NCI-H1436 treated with DMSO at 0.1 percent for 48 hours (cell line): ENCODE results near the gene PPFIBP2.

Experiments used
- DNase-seq: peaks from one replicate; lab custom pipeline; 2025; lab: John Stamatoyannopoulos, UW

PPFIBP2 gene

DNA sequence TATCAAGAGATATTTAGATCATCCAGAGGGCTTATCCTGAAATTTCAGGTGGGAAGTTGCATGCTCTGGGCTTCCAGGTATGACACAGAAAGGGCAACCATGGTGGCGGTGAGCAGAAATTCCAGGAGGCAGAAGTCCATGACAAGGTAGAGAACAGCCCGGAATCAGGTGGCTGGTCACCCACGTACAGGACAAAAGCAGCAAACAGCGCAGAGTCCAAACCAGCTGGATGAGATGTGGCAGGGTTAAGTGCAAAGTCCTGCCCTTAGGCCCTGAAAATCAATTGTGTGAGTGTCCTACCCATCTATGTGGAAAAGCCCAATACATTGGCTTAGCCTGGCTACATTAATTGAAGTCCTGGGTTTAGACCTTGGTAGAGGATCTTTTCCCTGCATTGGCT is 11.6 kb downstream of the PPFIBP2 start:
- DNase-seq, result no peak

DNA sequence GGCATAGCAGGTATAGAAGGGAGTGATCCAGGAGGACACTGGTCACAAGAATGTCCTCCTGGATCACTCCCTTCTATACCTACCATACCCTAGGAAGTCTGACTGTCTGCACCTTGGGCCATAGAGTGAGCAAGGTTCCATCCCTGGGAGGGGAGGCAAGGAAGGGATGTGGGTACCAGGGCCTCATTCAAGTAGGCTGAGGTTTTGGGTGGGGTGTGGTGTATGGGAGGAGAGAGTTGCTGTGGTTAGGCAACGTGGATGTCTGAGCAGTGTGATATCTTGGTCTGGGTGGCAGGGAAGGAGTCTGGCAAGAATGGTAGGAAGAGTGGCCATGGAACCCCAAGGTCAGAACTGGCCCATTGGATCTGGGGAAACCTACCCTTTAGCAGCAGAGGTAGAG is 13.2 kb downstream of the PPFIBP2 start:
- no peak for DNase-seq

DNA sequence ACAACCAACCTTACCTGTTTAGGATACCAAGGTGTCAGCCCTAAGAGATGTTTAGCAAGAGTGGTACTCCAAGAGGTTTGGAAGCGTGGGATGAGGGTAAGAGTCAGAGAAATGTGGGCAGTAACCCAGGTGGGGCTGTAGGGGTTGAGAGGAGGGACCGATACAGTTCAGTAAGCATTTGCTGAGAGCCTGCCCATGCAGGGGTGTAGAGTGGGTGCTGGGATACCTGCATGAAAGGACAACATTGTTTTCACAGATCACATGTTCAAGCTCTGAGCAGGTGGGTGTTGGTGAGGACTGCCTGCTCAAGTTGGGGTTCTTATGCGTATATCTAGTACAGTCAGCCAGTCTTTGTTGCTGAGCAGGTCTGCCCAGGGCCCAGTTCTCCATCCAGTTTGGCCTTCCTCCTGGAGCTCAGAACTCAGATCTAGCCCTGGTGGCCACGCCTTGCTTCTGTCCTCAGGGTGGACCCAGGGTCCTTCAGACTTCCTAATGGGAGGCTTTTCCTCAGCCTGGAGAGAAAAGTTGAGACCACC is 14.8 kb downstream of the PPFIBP2 start:
- DNase-seq, result no peak

DNA sequence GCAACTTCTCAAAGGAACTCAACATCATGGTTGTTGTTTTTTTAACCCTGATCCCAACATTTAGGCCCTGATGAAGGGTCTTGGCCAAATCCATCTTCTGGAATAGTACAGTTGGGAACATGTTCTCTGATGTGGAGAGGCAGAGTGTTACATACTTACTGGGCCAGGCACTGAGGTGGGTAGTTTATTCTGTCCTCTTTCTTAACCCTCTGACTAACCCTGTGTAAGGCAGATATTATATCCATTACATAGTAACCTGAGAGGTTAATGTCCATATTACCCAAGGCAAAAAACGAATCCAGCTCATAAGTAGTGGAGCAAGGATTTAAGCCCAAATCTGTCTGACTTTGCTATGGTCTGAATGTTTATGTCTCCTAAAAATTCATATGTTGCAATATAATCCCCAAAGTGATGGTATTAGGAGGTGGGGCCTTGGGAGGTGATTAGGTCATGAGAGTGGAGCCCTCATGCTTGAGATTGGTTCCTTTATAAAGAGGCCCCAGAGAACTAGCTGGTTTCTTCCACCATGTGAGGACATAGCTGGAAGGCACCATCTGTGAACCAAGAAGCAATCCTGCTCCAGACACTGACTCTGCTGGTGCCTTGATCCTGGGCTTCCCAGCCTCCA is 16.3 kb downstream of the PPFIBP2 start:
- no peak for DNase-seq

DNA sequence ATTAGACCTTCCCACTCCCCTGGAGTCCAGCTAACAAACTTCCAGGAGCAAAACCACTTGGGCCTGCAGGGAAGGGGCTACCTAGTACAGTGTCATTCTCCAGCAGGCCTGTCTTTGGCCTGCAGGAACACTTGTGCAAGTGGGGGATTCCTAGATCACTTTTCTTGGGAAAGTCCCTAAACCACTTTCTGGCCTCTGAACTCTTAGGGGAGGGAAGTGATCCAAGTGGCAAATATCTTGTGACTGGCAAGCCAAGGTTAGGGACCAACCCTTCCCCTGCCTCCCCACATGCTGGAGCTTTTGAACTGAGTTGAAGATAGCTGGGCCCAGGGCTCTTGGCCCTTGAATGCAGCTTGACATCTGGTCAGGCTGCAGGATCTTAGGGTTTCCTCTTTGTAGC is 17.2 kb downstream of the PPFIBP2 start:
- DNase-seq, result no peak

DNA sequence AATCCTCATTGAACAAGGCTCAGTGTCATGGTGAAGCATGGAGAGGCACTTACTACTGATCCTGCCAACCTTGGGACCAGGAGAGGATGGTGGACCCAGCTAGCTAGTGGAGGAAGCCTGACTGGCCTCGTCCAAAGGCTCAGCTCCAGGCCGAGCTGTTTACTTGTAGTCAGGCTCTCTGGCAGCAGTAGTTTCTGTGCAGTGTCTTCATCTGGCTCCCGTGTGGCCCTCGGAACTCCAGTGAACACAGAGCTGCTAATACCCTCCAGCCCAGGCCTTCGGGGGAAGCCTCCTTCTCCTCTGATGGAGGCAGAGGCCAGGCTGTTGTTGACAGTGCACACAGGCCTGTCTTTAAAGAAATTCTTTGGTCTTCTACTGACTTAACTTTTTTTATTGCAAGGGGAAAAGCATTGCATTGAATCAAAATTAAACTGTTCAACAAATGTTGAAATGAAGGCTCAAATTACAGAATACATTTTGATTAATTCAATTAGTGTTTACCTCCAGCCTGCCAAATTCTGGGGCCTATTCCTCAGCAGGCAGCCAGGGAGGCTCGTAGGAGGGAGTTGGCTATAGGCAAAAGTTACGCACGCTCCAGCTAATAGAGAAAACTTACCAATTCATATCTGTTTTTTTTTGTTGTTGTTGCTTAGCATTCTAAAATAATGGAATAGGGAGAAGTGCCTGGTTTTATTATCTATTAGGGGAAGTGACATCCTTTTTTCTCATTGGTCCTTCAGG is 18.8 kb downstream of the PPFIBP2 start:
- no peak for DNase-seq

DNA sequence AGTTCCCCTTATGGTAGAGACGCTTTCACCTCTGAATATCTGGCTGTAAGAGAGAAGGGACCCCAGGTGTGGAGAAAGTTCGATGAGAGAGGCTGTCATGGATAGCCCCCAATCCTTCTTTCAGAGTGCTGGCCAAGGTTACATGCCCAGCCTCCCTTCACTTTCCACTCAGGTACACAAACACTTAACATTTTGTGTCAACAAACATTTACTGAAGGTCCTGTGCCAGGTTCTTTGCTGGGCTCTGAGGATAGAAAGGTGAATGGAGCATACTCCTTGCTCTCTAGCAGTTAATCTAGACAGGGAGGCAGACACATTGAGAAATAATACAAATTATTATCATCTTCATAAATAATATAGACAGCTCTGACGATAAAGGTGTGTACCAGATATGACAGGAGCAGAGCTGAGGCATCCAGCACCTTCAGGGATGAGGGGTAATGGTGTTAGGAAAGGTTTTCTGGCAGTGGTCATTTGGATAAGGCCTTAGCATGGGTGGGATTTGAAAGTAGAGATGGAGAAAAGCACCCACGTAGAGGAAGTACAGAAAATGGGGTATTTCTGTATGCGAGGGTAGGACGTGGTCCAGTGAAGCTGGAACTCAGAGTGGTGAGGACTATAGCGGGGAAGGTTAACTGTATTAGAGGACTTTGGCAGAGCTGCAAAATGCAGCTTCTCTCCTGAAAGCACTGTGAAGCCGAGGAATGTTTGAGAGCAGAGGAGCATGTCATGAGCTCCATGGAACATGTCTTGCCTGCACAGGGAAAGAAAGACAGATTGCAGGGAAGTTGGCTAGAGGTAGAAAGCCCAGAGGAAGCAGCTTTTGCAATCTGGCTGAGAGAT is 19.6 kb downstream of the PPFIBP2 start:
- no peak for DNase-seq

DNA sequence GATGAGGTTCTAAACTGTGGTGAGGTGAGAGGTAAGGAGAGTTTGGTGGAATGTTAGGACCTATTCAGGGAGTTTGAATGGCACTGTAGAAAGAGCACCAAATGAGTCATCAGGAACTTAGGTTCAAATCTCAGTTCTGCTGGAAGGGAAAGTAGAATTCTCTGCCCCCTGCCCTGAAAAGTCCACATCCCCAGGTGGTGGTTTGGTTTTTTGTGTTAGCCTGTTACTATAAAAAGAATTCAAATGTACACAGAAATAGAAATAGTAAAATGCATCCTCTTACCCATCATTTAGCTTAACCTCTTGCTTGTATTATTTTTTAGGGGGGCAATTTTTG is 20.2 kb downstream of the PPFIBP2 start:
- DNase-seq, result no peak

DNA sequence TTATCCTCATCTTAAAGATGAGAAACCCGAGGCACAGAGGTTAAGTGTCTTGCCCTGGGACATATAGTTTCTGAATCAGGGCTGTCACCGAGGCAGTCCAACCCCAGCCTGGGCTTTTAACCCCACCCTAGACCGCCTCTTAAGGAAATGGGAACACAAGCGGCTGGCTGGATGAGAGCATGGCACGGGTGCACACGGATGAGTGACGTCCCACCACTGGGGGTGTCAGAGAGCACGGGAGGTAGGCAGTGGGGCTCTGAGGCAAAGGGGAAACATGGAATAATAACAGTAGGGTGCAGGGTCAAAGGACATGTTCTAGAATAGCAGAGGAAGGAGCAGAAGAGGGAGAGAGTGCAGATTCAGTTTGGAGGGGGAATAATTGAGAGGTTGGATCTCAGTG is 22.3 kb downstream of the PPFIBP2 start:
- DNase-seq, result no peak

DNA sequence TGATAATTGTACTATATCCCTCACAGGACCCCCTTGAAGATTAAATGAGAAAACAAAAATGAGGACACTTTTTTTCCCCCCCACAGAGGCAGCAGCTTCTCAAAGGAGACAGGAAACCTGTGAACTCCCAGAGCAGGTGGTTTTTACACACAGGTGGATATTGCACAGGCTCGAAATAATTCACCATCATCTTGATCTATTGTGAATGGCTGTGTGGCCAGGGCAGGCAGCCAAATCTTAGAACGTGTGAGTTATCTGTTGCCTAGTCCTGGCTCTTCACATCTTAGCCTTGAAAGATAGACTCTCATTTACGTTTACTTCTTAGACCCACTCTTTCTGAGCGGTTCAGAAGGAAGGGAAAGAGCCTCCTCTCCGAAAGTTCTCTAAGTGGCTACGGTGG is 23.5 kb downstream of the PPFIBP2 start:
- no peak for DNase-seq

DNA sequence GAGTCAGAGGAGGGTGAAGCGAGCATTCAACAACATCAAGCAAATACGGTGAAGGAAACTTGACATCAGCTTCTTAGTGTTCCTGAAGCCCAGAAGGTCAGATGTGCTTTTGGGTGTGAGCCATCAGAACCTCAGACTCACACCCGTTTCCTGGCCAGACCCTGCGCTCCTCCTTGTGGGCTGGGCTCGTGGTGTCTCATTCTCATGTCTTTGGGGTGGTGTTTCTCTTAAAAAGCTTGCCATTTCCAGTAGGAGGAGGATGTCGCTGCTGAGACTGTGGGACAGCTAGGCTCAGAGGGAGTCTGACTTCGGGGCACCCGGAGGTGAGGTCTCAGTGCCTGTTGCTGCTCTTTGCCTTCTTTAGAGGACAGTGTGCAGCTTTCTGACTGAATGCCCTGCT is 24.2 kb downstream of the PPFIBP2 start:
- DNase-seq, result no peak

DNA sequence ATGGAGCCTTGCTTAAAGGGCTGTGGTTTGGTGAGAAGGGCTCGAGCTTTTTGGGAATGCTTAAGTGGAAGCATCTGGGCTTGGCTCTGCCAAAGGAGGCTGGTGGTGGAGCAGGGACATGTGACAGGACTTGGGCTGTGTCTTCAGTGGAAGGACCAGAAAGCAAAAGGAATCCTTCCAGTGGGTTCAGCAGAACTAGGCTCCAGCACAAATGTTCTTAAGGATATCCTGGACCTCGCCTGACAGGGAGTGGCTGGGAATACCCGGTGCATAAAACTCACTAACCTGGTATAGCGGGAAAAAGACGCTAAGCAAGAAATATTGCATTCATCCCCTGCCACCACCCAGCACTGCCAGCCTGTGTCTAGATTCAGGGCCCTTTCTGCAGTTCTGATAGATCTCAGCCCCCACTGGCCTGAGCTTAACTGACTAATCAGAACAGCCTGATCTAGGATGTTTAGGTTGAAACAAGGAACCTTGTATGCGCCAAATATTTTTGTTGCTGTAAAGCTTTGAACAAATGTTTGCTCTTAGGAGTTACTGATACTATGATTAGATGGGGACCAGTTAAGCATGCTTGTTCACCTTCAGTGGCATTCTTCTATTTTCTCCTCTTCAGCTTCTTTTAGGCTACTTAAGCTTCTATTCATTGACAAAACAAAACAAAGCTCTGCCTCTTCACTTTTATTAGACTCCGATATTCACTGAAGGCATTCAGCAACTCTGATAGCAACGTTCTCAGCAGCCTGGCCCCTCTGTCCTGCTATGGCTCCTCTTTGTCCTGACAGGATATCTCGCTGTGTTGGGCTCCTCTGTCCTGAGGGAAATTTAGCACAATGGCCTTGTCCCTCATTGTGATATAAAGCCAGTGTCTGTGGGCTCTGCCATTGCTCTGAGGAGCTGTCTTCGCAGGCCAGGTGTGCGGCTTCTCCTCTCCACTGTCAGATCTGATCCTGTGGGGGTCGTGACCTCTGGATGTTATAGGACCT is 25.0 kb downstream of the PPFIBP2 start:
- DNase-seq, result no peak

DNA sequence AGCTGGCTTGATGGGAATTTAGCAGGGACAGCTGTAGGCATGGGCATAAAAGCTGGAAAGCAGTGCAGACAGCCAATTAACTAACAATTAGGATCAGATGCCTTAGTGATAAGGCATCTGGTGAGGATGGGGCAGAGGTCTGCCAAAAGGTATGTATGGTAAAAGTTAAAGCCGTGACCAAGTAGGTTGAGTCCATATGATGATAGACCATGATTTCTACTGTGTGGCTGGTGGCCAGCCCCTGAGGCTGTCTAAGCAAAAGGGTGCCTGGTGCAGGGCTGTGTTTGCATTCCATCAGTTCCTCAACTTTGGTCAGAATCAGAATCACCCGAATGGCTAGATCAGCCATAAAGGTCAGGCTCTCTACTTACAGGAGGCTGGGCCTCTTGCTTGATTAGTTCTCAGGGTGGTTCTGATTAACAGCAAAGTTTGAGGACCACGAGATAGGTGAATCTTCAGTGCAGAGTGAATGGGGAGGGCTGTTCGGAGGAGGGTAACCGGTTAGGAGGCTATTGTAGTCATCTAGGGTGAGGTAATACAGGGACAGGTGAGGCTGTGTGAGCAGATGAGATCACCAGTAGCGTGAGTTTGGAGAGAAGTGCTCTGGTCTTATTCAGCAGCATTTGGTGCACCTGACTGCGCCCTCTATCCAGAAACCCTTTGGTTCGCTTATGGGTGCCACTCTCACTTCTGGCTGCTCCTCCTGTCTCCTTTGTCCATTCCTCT is 27.2 kb downstream of the PPFIBP2 start:
- DNase-seq, result no peak

DNA sequence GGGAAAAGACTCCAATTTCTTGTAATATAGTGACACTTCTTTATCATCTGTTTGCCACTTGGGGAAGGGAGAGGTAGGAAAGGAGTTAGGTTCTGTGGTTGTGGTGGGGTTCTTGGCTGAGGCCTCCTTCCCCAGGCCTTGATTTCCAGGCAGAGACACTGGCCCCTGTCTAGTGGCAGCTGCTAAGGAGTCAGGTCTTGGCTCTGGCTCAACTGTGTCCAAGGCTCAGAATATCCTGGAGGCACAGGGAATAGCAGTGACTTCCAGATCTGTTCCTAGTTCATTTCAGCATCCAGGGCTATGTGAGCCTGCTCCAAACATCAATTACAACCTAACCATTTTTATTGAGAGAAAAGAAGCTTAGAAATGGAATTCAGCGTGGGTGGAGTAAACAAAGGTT is 29.5 kb downstream of the PPFIBP2 start:
- DNase-seq, result no peak

DNA sequence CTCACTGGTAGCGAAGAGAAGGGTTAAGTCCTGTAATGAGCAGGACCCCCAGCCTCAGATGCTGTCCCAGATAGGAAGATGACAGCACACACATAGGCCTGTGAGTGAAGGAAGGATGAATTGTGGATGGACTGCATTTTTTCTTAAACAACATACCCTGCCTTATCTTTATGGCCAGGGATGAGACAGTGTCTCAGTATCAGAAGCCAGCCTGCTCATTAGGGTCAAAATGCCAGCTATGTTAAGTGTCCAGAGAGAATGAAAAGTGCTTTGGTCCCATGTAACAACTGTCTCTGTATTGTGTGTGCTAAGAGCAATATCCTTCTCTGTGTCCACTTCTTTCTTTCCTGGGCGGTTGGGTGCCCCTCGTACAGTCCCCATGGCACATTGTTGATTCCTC is 30.2 kb downstream of the PPFIBP2 start:
- no peak for DNase-seq

DNA sequence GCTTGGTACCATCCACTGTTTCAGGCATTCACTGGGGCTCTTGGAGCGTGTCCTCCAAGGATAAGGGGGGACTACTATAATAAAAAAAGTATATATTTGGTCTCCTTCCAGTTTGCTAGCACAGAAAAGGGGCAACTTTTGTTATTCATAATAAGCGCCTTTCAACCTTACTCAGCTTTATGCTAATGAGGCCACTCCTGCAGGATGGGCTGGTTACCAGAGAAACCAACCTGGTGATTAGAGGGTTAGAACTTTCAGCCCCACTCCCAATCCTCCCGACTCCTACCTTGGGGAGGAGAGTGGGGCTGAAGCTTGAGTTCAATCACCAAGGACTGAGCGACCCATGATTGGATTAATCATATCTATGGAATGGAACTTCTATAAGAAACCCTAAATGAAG is 31.8 kb downstream of the PPFIBP2 start:
- DNase-seq, result no peak

DNA sequence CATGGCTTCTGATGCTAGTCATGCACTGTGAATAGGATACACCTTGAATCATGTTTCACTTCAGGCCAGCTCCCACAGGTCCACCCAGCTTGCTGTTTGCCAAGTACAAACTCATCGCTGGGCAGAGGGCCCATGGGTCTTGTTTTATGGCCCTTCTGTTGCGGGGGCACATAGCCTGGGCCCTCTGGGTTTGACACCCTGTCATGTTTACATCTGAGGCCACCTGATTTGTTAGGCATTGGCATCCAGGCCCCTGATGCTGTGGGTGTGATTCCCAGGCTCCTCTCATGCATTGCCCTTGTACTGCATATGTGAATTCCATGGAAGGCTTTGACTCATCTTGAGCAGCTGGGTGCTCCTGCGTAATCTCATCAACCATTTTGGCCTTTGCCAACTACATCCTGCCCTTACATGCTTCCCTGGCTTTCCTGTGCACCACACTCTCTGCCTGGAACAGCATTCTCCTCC is 32.6 kb downstream of the PPFIBP2 start:
- no peak for DNase-seq

DNA sequence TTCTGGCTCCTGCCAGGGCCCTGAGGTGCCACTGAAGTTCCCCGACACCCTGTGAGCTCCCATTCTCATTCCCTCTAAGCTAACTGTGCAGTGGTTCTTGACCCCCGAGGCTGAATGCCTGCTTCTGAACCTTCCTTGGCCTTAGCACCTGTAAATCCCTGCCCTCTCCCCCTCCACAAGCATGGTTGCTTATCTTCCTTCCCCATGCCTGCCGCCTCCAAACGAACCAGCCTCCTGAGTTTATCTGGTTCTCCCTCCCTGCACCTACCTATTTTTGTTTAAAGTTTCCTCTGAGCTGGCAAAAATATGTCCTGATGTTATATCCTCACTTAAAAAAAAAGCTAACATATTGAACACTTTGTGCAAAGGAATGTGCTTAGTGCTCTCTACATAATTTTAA is 33.9 kb downstream of the PPFIBP2 start:
- DNase-seq, result no peak

DNA sequence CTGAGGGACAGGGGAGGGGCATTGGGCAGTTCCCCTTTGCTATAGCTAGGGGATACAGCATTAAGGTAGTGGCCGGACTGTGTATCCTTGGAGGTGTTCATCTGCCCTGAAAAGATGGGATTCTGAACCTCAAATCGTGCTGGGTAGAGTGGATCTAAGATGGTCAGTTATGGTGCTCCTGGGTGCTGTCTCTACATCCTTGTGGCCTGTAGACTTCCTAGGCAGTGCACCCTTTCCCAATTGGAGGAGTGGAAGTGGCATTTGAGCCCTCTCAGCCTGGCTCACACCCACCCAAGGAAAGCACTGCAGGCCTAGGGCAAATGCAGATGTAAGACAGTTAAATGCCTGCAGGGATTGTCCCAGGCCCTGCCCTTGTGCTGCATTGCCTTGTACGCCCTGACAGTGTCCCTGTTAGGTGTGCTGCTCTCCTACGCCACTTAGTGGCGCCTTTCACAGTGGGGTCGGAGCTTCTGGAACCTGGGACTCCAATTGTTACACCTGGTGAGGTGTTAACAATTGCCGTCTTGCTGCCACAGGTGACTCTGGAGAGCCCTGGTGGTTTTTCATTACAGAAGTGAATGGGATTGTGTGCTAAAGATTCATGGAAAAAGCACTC is 35.0 kb downstream of the PPFIBP2 start:
- DNase-seq, result no peak

DNA sequence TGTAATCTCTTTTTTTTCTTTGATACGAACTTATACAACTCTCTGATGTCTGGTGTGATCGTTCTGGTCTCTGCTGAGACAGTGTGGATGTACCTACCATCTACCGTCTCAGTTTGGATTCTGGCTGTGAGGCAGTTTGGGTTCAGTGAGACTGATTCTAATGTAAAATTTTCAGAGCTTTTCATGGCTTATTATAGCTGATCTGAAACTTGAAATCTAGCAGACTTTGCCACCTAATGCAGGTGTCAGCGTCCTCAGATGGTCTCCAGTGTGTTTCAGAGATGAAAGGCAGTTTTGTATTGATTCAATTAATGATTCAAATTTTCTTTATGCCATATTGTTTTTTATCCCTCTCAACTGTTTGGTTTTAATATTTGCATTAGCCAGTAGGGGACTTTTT is 35.9 kb downstream of the PPFIBP2 start:
- no peak for DNase-seq

DNA sequence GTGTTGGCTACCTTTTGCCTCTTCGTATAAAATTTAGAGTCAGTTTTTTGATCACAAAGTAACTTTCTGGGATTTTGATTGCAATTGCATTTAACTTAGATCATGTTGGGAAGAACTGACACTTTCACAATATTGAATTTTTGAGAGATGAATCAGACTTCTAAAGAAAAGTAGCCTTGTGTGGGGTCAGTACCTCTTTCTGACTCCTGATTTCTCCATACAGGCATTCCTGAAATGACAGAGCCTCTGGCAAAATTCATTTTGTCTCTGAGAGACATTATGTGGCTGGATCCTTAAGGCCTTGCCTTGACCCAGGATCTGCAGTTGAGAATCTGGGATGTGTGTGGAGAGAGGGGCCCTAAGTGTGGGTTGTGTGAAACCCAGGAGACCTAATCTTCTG is 37.8 kb downstream of the PPFIBP2 start:
- DNase-seq, result no peak
